ENCODE results near the gene MYH9. TPM values are rescaled to one million over a fixed set of nuclear protein-coding genes. Genes with fewer than 3 reads are reported as not detected.

The MYH9 gene
- total and polyA plus RNA-seq, 4 donors, result 32.3 to 150 (median 98.7) TPM

DNA sequence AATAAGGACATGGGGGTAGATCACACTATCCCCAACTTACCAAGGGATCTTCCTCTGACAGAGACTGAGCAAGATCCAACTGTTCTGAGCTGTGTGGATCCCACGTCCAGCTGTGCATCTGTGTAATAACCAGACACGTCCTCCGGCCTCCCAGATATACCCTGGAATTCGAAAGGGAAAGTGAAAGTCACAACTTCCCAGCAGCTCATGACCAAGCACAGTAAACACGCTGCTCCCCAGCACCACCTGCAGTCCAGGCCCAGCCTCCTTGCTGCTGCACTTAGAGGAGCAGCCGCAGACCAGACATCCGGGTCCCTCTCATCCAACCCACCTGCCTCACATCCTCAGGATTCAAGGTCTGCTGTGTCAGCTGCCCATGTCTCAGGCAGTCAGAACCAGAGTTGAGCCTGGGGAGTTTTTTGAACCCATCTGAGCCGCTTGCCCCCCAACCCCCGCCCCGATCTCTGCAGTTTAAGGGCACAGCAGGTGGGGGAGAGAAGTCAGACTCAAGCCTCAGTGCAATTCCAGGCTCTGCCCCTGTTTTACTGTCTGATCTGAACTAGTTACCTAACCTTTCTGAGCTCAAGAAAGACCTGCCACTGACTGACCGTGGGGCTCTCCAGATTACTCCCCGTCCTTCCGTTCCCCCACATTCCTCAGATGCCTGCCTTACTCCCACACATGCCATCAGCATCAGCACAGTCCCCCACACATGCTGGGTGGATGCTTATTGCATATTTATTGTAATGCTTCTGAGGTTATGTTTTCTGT is 148.2 kb downstream of the MYH9 start, which contains the start of gene APOL2 (continued):
- TF ChIP-seq, protein P1, sequence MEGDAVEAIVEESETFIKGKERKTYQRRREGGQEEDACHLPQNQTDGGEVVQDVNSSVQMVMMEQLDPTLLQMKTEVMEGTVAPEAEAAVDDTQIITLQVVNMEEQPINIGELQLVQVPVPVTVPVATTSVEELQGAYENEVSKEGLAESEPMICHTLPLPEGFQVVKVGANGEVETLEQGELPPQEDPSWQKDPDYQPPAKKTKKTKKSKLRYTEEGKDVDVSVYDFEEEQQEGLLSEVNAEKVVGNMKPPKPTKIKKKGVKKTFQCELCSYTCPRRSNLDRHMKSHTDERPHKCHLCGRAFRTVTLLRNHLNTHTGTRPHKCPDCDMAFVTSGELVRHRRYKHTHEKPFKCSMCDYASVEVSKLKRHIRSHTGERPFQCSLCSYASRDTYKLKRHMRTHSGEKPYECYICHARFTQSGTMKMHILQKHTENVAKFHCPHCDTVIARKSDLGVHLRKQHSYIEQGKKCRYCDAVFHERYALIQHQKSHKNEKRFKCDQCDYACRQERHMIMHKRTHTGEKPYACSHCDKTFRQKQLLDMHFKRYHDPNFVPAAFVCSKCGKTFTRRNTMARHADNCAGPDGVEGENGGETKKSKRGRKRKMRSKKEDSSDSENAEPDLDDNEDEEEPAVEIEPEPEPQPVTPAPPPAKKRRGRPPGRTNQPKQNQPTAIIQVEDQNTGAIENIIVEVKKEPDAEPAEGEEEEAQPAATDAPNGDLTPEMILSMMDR (IDR thresholded peaks at IDR 0.05; ENCODE audit: low read depth, low read length, missing input control), result peak; percentile 55
- TF ChIP-seq FOXA2 (IDR thresholded peaks at IDR 0.05), result peak; percentile 75

DNA sequence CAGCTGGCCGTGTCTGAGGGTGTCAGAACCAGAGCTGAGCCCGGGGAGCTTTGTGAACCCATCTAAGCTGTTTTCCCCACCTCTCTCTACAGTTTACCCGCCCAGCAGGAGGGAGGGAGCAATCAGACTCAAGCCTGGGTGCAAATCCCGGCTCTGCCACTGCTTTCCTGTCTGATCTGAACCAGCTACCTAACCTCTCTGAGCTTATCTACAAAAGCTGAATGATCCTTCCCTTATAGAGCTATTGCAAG is 148.7 kb downstream of the MYH9 start:
- WGBS, result 0% methylated on average over 4 of the region's 4 CpGs

DNA sequence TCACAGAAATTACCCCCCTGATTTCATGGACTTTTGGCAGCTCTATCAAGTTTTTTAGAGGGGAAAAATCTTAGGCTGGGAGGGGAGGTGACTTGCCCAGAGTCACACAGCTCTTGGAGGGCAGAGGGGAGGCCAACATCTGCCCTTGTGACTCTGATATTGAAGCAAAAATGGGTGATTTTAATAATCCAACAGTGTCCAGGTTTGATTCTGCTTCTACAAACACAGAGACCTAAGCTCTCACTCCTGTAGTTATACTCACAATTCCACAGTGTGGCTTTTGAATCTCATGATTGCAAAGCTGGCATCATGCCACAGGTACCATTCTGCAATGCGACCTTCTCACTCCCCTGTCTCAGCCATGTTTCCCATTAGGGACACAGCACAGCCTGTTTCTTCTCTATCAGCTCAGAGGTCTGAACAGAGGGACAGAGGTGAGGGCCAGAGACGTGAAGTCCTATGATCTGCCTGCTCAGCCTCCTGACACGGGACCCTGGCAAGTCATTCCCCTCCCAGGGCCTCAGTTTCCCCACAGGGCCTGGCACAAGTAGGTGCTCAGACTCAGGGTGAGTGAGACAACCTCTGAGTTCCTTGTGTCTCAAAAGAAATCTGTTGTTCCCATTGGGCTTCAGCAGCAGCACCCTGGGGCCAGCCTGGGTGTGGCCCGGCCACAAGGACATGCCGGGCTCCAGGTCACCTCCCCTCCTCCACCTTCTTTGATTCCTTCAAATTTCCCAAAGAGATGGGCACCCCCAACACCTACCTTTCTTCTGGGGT is 149.2 kb downstream of the MYH9 start:
- no peak for DNase-seq (ENCODE audit: low spot score)
- Histone ChIP-seq H3K9me3 (ENCODE audit: control insufficient read depth in 4 of 4, low read length in 3 of 4) (no peaks in the 10 kb centered on the region), H3K27me3 (ENCODE audit: control insufficient read depth in 4 of 4, insufficient read depth in 4 of 4, low read length in 3 of 4) (no peaks in the 10 kb centered on the region), H3K36me3 (ENCODE audit: control insufficient read depth in 4 of 4, insufficient read depth in 3 of 4, low read depth in 1 of 4, low read length in 3 of 4) (peaks cover 0 to 7% (median 3%) of the 10 kb centered on the region in 4 donors), H3K9ac (ENCODE audit: low read depth in 1 of 2, low read length in 2 of 2) (peak overlapping the region; percentile 96 to 99), H3K4me1 (ENCODE audit: control insufficient read depth in 4 of 4, insufficient read depth in 4 of 4, low read length in 3 of 4) (peaks cover 7 to 46% (median 39%) of the 10 kb centered on the region in 4 donors), H3K4me3 (ENCODE audit: low read depth in 1 of 3, low read length in 3 of 3) (peak overlapping the region; percentile 82 to 97 (median 94)), H3K27ac (ENCODE audit: low read depth in 1 of 2, low read length in 2 of 2) (peak overlapping the region; percentile 80 to 82)
- under 1% methylated on average over 5 of the region's 5 CpGs for WGBS
- TF ChIP-seq YY1 (IDR thresholded peaks at IDR 0.05) (peak; percentile 43), RXRA (IDR thresholded peaks at IDR 0.05) (no peak)

More for the DNA sequence above, 148.7 kb downstream of the MYH9 start:
- peak overlapping the region; percentile 80 to 82 for H3K27ac ChIP-seq (ENCODE audit: low read depth in 1 of 2, low read length in 2 of 2)
- H3K4me3 ChIP-seq (ENCODE audit: low read depth in 1 of 3, low read length in 3 of 3), result peak overlapping the region; percentile 82 to 97 (median 94)
- H3K36me3 ChIP-seq (ENCODE audit: control insufficient read depth in 4 of 4, insufficient read depth in 3 of 4, low read depth in 1 of 4, low read length in 3 of 4), result peaks cover 0 to 7% (median 3%) of the 10 kb centered on the region in 4 donors
- H3K27me3 ChIP-seq (ENCODE audit: control insufficient read depth in 4 of 4, insufficient read depth in 4 of 4, low read length in 3 of 4), result no peaks in the 10 kb centered on the region
- no peak for DNase-seq (ENCODE audit: low spot score)
- H3K9ac ChIP-seq (ENCODE audit: low read depth in 1 of 2, low read length in 2 of 2), result peak overlapping the region; percentile 96 to 99
- H3K4me1 ChIP-seq (ENCODE audit: control insufficient read depth in 4 of 4, insufficient read depth in 4 of 4, low read length in 3 of 4), result peaks cover 7 to 43% (median 36%) of the 10 kb centered on the region in 4 donors
- H3K9me3 ChIP-seq (ENCODE audit: control insufficient read depth in 4 of 4, low read length in 3 of 4), result no peaks in the 10 kb centered on the region
- TF ChIP-seq ZBTB33 (IDR thresholded peaks at IDR 0.05) (no peak), YY1 (IDR thresholded peaks at IDR 0.05) (no peak), RXRA (IDR thresholded peaks at IDR 0.05) (no peak), SP1 (IDR thresholded peaks at IDR 0.05) (no peak), EGR1 (IDR thresholded peaks at IDR 0.05; ENCODE audit: low read depth in 2 of 2) (no peak), JUND (IDR thresholded peaks at IDR 0.05) (no peak), FOXA2 (IDR thresholded peaks at IDR 0.05) (no peak), TAF1 (conservative IDR thresholded peaks at IDR 0.05) (no peak), FOXA1 (IDR thresholded peaks at IDR 0.05) (no peak), HNF4G (IDR thresholded peaks at IDR 0.05) (no peak), RAD21 (IDR thresholded peaks at IDR 0.05) (no peak), MAX (IDR thresholded peaks at IDR 0.05) (no peak)
